22Rv1 (cell line): ENCODE measurements around the gene DPP3.

Experiments
- ZFX ChIP-seq: fragments of 450-650 bp; IDR thresholded peaks from 2 replicates; pipeline ENCODE4 v1.6.1; 2017; ENCODE audit warnings: antibody characterized with exemption, borderline replicate concordance
- TF ChIP-seq, protein P1 (sequence below): fragments of 450-650 bp; IDR thresholded peaks from 2 replicates; pipeline ENCODE4 v1.5.1; 2017; ENCODE audit warnings: mild to moderate bottlenecking

DNA sequence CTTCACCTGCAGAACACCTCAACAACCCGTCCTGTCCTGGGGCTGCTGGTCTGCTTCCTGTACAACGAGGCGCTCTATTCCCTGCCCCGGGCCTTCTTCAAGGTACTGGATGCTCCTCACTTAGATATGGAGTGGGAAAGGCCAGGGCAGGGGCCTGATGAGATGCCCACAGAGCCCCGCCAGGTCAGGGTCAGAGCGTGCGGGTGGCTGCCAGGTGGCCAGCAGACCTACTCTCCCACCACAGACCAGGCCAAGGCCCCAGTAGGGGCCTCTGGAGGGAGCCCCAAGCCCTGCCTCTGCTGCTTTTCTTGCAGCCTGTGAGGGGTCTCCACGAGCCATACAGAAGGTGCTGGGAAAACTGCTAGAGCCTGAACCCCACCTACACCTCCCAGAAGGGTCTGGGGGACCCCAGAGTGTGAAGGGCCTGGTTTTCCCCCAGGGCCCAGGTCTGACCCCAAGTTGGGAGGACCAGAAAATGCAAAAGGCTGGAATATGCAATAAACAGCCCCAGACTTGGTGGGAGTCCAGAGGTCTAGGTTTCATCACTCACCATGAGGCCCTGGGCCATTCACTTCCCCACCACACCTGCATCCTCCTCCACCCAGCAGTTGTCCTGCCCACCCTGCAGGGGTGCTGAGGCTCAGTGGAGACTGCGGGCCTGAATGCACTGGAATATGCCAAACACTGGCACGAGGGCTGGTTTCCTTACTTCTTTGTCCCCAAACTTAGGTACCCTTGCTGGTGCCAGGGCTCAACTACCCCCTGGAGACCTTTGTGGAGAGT is 50.9 kb downstream of the DPP3 start:
- TF ChIP-seq, protein P1, sequence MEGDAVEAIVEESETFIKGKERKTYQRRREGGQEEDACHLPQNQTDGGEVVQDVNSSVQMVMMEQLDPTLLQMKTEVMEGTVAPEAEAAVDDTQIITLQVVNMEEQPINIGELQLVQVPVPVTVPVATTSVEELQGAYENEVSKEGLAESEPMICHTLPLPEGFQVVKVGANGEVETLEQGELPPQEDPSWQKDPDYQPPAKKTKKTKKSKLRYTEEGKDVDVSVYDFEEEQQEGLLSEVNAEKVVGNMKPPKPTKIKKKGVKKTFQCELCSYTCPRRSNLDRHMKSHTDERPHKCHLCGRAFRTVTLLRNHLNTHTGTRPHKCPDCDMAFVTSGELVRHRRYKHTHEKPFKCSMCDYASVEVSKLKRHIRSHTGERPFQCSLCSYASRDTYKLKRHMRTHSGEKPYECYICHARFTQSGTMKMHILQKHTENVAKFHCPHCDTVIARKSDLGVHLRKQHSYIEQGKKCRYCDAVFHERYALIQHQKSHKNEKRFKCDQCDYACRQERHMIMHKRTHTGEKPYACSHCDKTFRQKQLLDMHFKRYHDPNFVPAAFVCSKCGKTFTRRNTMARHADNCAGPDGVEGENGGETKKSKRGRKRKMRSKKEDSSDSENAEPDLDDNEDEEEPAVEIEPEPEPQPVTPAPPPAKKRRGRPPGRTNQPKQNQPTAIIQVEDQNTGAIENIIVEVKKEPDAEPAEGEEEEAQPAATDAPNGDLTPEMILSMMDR, result no peak
- no peak for TF ChIP-seq ZFX
